ENCODE data around the gene SH3PXD2A. TPM values are rescaled to one million over a fixed set of nuclear protein-coding genes. Genes with fewer than 3 reads are reported as not detected.
A peak's percentile ranks its signal among the peaks of the same experiment; 100 is the strongest.

The SH3PXD2A gene
- total RNA-seq, 4 donors from 2014 or later, result 128 to 154 (median 136) TPM

GRCh38 chr10:103812432-103812831 lies 42.9 kb downstream of the SH3PXD2A start:
- no peak for DNase-seq (ENCODE audit: low spot score in 2 of 2)
- H3K4me1 ChIP-seq, result peaks cover 0 to 64% (median 27%) of the 10 kb centered on the region in 4 donors
- H3K27me3 ChIP-seq, result no peaks in the 10 kb centered on the region
- peak overlapping the region in 3 of 4 donors; percentile 8 to 51 (median 36) for H3K27ac ChIP-seq
- TF ChIP-seq, protein P1, sequence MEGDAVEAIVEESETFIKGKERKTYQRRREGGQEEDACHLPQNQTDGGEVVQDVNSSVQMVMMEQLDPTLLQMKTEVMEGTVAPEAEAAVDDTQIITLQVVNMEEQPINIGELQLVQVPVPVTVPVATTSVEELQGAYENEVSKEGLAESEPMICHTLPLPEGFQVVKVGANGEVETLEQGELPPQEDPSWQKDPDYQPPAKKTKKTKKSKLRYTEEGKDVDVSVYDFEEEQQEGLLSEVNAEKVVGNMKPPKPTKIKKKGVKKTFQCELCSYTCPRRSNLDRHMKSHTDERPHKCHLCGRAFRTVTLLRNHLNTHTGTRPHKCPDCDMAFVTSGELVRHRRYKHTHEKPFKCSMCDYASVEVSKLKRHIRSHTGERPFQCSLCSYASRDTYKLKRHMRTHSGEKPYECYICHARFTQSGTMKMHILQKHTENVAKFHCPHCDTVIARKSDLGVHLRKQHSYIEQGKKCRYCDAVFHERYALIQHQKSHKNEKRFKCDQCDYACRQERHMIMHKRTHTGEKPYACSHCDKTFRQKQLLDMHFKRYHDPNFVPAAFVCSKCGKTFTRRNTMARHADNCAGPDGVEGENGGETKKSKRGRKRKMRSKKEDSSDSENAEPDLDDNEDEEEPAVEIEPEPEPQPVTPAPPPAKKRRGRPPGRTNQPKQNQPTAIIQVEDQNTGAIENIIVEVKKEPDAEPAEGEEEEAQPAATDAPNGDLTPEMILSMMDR (IDR thresholded peaks at IDR 0.05), result no peak
- TF ChIP-seq EP300 (IDR thresholded peaks at IDR 0.05), result no peak
- no peak for TF ChIP-seq POLR2A (IDR thresholded peaks at IDR 0.05)
- 25 to 32% methylated on average over 4 of the region's 4 CpGs for WGBS, 2 donors
- H3K36me3 ChIP-seq, result no peaks in the 10 kb centered on the region
- no peaks in the 10 kb centered on the region for H3K9me3 ChIP-seq
- no peak overlapping the region for H3K4me3 ChIP-seq

- no peaks in the 10 kb centered on the region for H3K9me3 ChIP-seq
- DNase-seq (ENCODE audit: low spot score in 2 of 2), result no peak
- no peaks in the 10 kb centered on the region for H3K36me3 ChIP-seq
- TF ChIP-seq, protein P1 (IDR thresholded peaks at IDR 0.05), result no peak
- TF ChIP-seq EP300 (IDR thresholded peaks at IDR 0.05), result no peak
- 75 to 78% methylated on average over 3 of the region's 3 CpGs for WGBS, 2 donors
- H3K4me1 ChIP-seq, result peaks cover 0 to 68% (median 29%) of the 10 kb centered on the region in 4 donors
- no peak overlapping the region for H3K4me3 ChIP-seq
- H3K27ac ChIP-seq, result peak overlapping the region in 3 of 4 donors; percentile 8 to 51 (median 36)
- no peaks in the 10 kb centered on the region for H3K27me3 ChIP-seq
Measured at GRCh38 chr10:103812004-103812403, 43.4 kb downstream of the SH3PXD2A start.

DNA sequence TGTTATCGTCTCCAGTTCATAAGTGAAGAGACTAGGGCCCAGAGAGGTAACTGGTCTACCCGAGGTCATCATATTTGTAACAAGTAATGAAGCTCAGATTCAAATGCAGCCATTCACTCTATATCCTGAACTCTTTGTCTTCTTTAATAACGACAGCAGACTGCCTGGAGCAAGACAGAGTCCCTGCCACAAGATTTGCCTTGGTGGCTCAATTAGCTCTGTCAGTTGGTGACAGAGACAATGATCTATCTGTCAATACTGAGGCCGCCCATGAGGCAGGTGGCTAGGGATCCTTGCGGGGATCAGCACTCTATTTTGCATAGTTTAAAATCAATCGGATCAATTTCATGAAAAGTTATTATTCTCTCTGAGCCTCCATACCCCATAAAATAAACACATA lies 43.9 kb downstream of the SH3PXD2A start:
- WGBS, 2 donors, result 65 to 69% methylated on average over 6 of the region's 6 CpGs
- Histone ChIP-seq H3K36me3 (no peaks in the 10 kb centered on the region), H3K4me1 (peaks cover 0 to 68% (median 29%) of the 10 kb centered on the region in 4 donors), H3K4me3 (no peak overlapping the region), H3K27ac (peak overlapping the region in 3 of 4 donors; percentile 8 to 36 (median 18)), H3K9me3 (no peaks in the 10 kb centered on the region), H3K27me3 (no peaks in the 10 kb centered on the region)
- DNase-seq (ENCODE audit: low spot score in 2 of 2), result no peak
- TF ChIP-seq POLR2A (IDR thresholded peaks at IDR 0.05) (no peak), EP300 (IDR thresholded peaks at IDR 0.05) (no peak)
- TF ChIP-seq, protein P1 (IDR thresholded peaks at IDR 0.05), result no peak

DNA sequence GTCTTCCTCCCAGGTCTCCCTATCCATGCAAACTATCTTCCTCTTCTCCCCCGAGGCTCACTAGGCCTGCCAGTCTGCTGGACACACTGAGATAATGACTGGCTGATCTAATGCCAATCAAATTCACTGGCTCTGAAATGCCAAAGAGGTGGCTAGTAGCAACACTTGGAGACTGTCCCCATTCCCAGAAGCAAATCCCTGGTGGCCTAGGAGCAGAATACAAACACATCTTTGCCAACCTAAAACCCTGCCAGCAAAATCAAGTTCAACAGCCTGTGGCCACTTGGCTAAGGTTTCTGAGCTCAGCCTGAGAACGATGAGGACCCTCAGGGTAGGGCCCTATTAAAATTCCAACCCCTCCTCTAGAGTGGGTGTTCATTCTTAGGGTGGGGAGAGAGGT lies 46.6 kb downstream of the SH3PXD2A start:
- TF ChIP-seq POLR2A (IDR thresholded peaks at IDR 0.05) (no peak), EP300 (IDR thresholded peaks at IDR 0.05) (no peak)
- TF ChIP-seq, protein P1 (IDR thresholded peaks at IDR 0.05), result no peak
- WGBS, 2 donors, result 51 to 58% methylated on average over 2 of the region's 2 CpGs
- Histone ChIP-seq H3K36me3 (no peaks in the 10 kb centered on the region), H3K27me3 (no peaks in the 10 kb centered on the region), H3K4me3 (no peak overlapping the region), H3K4me1 (peaks cover 0 to 50% (median 21%) of the 10 kb centered on the region in 4 donors), H3K27ac (peak overlapping the region in 1 of 4 donors; percentile 42), H3K9me3 (no peaks in the 10 kb centered on the region)
- DNase-seq (ENCODE audit: low spot score in 2 of 2), result no peak

DNA sequence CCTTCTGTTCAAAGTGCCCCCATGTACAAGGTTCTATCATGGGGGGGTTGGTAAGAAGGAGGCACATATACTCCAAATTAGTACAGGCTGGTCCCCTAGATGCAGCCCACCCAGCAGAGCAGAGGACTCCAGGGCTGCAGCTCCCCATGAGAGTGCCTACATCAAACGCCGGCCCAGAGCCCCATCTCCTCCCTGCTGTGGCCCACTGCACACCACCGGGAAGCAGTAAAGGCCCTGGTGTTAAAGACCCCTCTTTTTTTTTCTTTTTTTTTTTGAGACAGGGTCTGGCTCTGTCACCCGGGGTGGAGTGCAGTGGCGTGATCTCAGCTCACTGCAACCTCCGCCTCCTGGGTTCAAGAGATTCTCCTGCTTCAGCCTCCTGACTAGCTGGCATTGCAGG lies 47.4 kb downstream of the SH3PXD2A start:
- TF ChIP-seq POLR2A (IDR thresholded peaks at IDR 0.05) (no peak), EP300 (IDR thresholded peaks at IDR 0.05) (no peak)
- TF ChIP-seq, protein P1 (IDR thresholded peaks at IDR 0.05), result no peak
- peaks cover 0 to 44% (median 18%) of the 10 kb centered on the region in 4 donors for H3K4me1 ChIP-seq
- DNase-seq (ENCODE audit: low spot score in 2 of 2), result no peak
- no peak overlapping the region for H3K27ac ChIP-seq
- no peaks in the 10 kb centered on the region for H3K9me3 ChIP-seq
- WGBS, 2 donors, result 86 to 87% methylated on average over 6 of the region's 6 CpGs
- H3K36me3 ChIP-seq, result no peaks in the 10 kb centered on the region
- no peaks in the 10 kb centered on the region for H3K27me3 ChIP-seq
- H3K4me3 ChIP-seq, result no peak overlapping the region
